Heart left ventricle (tissue), 16 donors: ENCODE data around the gene PGC. TPM values are rescaled to one million over a fixed set of nuclear protein-coding genes. Genes with fewer than 3 reads are reported as not detected.

Experiments used
- ATAC-seq, 4 donors: fragments of 200-7000 bp; cut with Tn5 transposase; one replicate each; pipeline ENCODE4 v1.9.1; 2020 to 2022; ENCODE audit warnings: moderate library complexity in 4 of 4, mild to moderate bottlenecking in 3 of 4, moderate number of reproducible peaks in 1 of 4
- DNase-seq, 5 donors: peaks; one replicate each; pipeline ENCODE4 v3.0.0-alpha.2; 2020
- H3K27ac ChIP-seq, 12 donors: fragments of 200-600 bp; sonication (generic) in 4 of 12; one replicate each; pipeline versions ENCODE4 v1.5.0 to v1.8.0; 2016 to 2022; ENCODE audit warnings: mild to moderate bottlenecking in 2 of 12
- H3K27me3 ChIP-seq, 9 donors: fragments of 200-600 bp; sonication (generic) in 2 of 9; one replicate each; pipeline versions ENCODE4 v1.5.1 to v1.8.0; 2016 to 2022; ENCODE audit warnings: mild to moderate bottlenecking in 3 of 9
- H3K36me3 ChIP-seq, 9 donors: fragments of 200-600 bp; sonication (generic) in 2 of 9; one replicate each; pipeline versions ENCODE4 v1.5.0 to v1.8.0; 2018 to 2022; ENCODE audit warnings: mild to moderate bottlenecking in 2 of 9
- H3K4me1 ChIP-seq, 12 donors: fragments of 200-600 bp; sonication (generic) in 4 of 12; one replicate each; pipeline versions ENCODE4 v1.5.0 to v1.8.0; 2016 to 2022; ENCODE audit warnings: mild to moderate bottlenecking in 3 of 12
- H3K4me3 ChIP-seq, 12 donors: fragments of 200-600 bp; sonication (generic) in 4 of 12; one replicate each; pipeline versions ENCODE4 v1.5.0 to v1.8.0; 2017 to 2022; ENCODE audit warnings: mild to moderate bottlenecking in 9 of 12, moderate library complexity in 4 of 12
- H3K9me3 ChIP-seq, 12 donors: fragments of 200-600 bp; sonication (generic) in 4 of 12; one replicate each; pipeline versions ENCODE4 v1.5.0 to v1.8.0; 2016 to 2022; ENCODE audit warnings: mild to moderate bottlenecking in 1 of 12
- CTCF ChIP-seq, 12 donors: fragments of 200-600 bp; sonication (generic) in 4 of 12; IDR thresholded peaks; one replicate each; pipeline versions ENCODE4 v1.5.0 to v1.8.0; 2018 to 2022; ENCODE audit warnings: antibody characterized with exemption in 12 of 12, mild to moderate bottlenecking in 5 of 12
- POLR2A ChIP-seq, 2 donors: fragments of 450-650 bp; IDR thresholded peaks; one replicate each; pipeline ENCODE4 v1.6.1; 2017; ENCODE audit warnings: antibody characterized with exemption in 2 of 2, mild to moderate bottlenecking in 2 of 2, moderate library complexity in 2 of 2
- WGBS, 4 donors: extraction: QIAGEN DNeasy Blood & Tissue Kit in 2 of 4; methylation state at CpG; one replicate each; pipeline versions ENCODE4 v1.1.5 to v1.1.7; 2013 to 2018; 5-methylcytosine and 5-hydroxymethylcytosine counted together
- intact Hi-C, 10 donors: fragments of 100-400 bp; cut with DNase I; formaldehyde crosslinking; loops; one replicate each; pipeline versions ENCODE4 v1.11.1 to v1.14.2; 2022
- polyA plus RNA-seq, 2 donors: library from polyadenylated mRNA; stranded (reverse); fragments of 200-250 nt; gene quantifications; one replicate each; pipeline ENCODE4 v1.2.3, GENCODE V29; 2013
- total RNA-seq, 9 donors: library from RNA; depleted of rRNA in 2 of 9; stranded (reverse); fragments of >200 nt in 2 of 9; fragmentation: NEBNext Ultra II Directional in 3 of 9; extraction: Animal tissue kit (Norgen Biotek cat#: 25700) in 3 of 9; gene quantifications; one replicate each; pipeline versions ENCODE4 v1.1.0 to v1.2.4, GENCODE V29; 2016 to 2023
- donor health status: ischemic (EF 13 %, LVEDD 7.1; RV severe dilation, severe dysfunction).
- donor health status: healthy with polysubstance abuse.
- donor health status: DM: no; HTN: yes; CAD: no.
- donor health status: DM: no; HTN: no; CAD: no.
- donor health status: ischemic (EF 25% LVEDD 6.9; RV normal size, moderate dysfunction).
- donor health status: ischemic (EF 25% LVEDD 5.7; RV mildly dilated, moderate dysfunction).
- donor health status: healthy.
- donor health status: DM: yes; HTN: yes; CAD: no.
- donor health status: ischemic (EF 35%, LVEDD 5.7; RV mildly dilated, moderate dysfunction).
- donor health status: nonischemic (EF 11% LVEDD 7.7; RV severe dilation, severe dysfunction).
- donor health status: DM: yes; HTN: yes; CAD: no.
- donor health status: PGD.
- donor health status: ischemic (EF 29% LVEDD 5.4; RV normal size, mild dysfunction).
- donor health status: nonischemic (EF 23%, LVEDD 6.1; RV moderate dilation, normal function).

Gene PGC
- total and polyA plus RNA-seq, 11 donors: 1.1 TPM; not detected in 10

DNA sequence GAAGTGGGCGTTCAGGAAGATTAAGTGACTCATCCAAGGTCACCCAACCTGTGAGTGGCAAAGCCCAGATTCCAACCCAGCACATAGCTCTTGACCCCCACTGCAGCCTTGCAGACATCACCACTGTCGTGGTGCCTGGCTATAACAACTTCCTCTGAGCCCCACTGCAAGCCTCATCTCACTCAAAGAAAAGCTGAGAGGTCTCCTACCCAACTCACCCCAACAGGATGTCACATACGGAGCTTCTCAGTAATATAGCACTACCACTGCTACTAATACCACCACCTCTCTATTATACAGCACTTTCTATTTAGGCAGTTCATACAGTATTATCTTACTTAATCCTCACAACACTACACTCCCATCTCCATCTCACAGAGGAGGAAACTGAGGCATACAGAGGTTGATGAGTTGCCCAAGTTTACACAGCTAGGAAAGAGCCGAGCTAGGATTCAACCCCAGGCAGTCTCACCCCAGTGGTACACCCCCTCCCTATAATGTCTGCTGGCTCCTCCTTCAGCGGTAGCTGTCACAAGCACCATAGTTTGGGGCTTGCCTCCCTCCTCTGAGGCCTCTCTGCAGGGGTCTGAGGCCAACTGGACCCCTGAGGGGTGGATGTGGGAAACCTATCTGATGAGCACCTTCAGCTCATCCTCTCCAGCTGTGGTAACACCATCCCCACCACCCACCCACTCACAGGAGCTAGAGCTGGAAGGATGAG is 31.2 kb downstream of the PGC start:
- 55 to 67% (median 63%) methylated on average over 5 of the region's 5 CpGs for WGBS, 4 donors
- TF ChIP-seq POLR2A (IDR thresholded peaks at IDR 0.05) (no peak), CTCF (IDR thresholded peaks at IDR 0.05) (no peak)
- intact Hi-C loops: no loop called here
- H3K9me3 ChIP-seq: no peaks in the 10 kb centered on the region
- H3K4me3 ChIP-seq: no peak overlapping the region
- peak overlapping the region; percentile 21 to 94 (median 77) for H3K27ac ChIP-seq
- H3K36me3 ChIP-seq: peaks cover 0 to 5% (median 0%) of the 10 kb centered on the region in 9 donors
- H3K4me1 ChIP-seq: peaks cover 6 to 100% (median 80%) of the 10 kb centered on the region in 12 donors
- DNase-seq (peak in 1 of 5 donors; percentile 15), ATAC-seq (no peak)
- no peaks in the 10 kb centered on the region for H3K27me3 ChIP-seq

GRCh38 chr6:41714556-41715273 is 32.5 kb downstream of the PGC start:
- Histone ChIP-seq H3K9me3 (no peaks in the 10 kb centered on the region), H3K27me3 (no peaks in the 10 kb centered on the region), H3K36me3 (peaks cover 0 to 8% (median 0%) of the 10 kb centered on the region in 9 donors), H3K4me1 (peaks cover 6 to 98% (median 75%) of the 10 kb centered on the region in 12 donors), H3K4me3 (no peak overlapping the region), H3K27ac (peak overlapping the region in 11 of 12 donors; percentile 13 to 94 (median 76))
- intact Hi-C loops: no loop called here
- ATAC-seq (no peak), DNase-seq (peak in 2 of 5 donors; percentile 66 to 70)
- no peak for TF ChIP-seq POLR2A (IDR thresholded peaks at IDR 0.05)
- no peak for TF ChIP-seq CTCF (IDR thresholded peaks at IDR 0.05)
- 72 to 88% (median 76%) methylated on average over 12 to 14 of the region's 14 CpGs for WGBS, 4 donors

- ATAC-seq: peak; percentile 21 to 57 (median 41)
- TF ChIP-seq POLR2A (IDR thresholded peaks at IDR 0.05): no peak
- no peak for TF ChIP-seq CTCF (IDR thresholded peaks at IDR 0.05)
- H3K27ac ChIP-seq: peak overlapping the region; percentile 65 to 94 (median 82)
- peaks cover 0 to 8% (median 0%) of the 10 kb centered on the region in 9 donors for H3K36me3 ChIP-seq
- H3K9me3 ChIP-seq: no peaks in the 10 kb centered on the region
- H3K4me3 ChIP-seq: no peak overlapping the region
- 64 to 79% (median 73%) methylated on average over 13 to 14 of the region's 14 CpGs for WGBS, 4 donors
- DNase-seq: peak in 4 of 5 donors; percentile 52 to 70 (median 62)
- peaks cover 6 to 94% (median 70%) of the 10 kb centered on the region in 12 donors for H3K4me1 ChIP-seq
- no peaks in the 10 kb centered on the region for H3K27me3 ChIP-seq
- intact Hi-C loops: no loop called here
Observed at GRCh38 chr6:41713650-41714291, 33.4 kb downstream of the PGC start.
